GM10847 (cell line): ENCODE results near the gene XCR1.

ENCODE experiments used
- POLR2A ChIP-seq: IDR thresholded peaks from 2 replicates; pipeline ENCODE4 v1.6.1; 2011; ENCODE audit not compliant: insufficient read length; ENCODE audit errors: extremely low read depth

Gene XCR1

GRCh38 chr3:45976191-45977091 is 50.8 kb downstream of the XCR1 start:
- no peak for TF ChIP-seq POLR2A

- TF ChIP-seq POLR2A, result no peak
Observed at GRCh38 chr3:45975686-45976085, 51.6 kb downstream of the XCR1 start.

- no peak for TF ChIP-seq POLR2A
Observed at GRCh38 chr3:45974686-45975085, 52.6 kb downstream of the XCR1 start.

- no peak for TF ChIP-seq POLR2A
Observed at GRCh38 chr3:45972534-45973402, 54.5 kb downstream of the XCR1 start.

GRCh38 chr3:45969953-45970352 is 57.3 kb downstream of the XCR1 start:
- TF ChIP-seq POLR2A, result no peak

- TF ChIP-seq POLR2A, result no peak
Observed at GRCh38 chr3:45969116-45969515, 58.2 kb downstream of the XCR1 start.

- no peak for TF ChIP-seq POLR2A
Observed at GRCh38 chr3:45968706-45969105, 58.6 kb downstream of the XCR1 start.

- TF ChIP-seq POLR2A, result no peak
Observed at GRCh38 chr3:45968149-45968548, 59.1 kb downstream of the XCR1 start.

GRCh38 chr3:45967724-45968123 is 59.6 kb downstream of the XCR1 start:
- TF ChIP-seq POLR2A, result no peak
